Mesenchymal stem cell (in vitro differentiated cells and primary cell): ENCODE data around the gene RAP1GAP.

Experiments
- DNase-seq: peaks from one replicate; pipeline ENCODE4 v3.0.0-alpha.2; 2013
- H2AFZ ChIP-seq: one replicate; pipeline ENCODE4 v1.6.1; 2013; ENCODE audit warnings: low read depth, mild to moderate bottlenecking, control low read depth, inconsistent platforms, low read length, moderate library complexity
- H2AK5ac ChIP-seq: 2 replicates; pipeline ENCODE4 v1.6.1; 2013; ENCODE audit warnings: low read length, moderate library complexity, mild to moderate bottlenecking, inconsistent platforms; ENCODE audit not compliant: severe bottlenecking
- H2BK120ac ChIP-seq: one replicate; pipeline ENCODE4 v1.6.1; 2013; ENCODE audit warnings: low read depth, mild to moderate bottlenecking, inconsistent platforms, low read length, moderate library complexity
- H2BK12ac ChIP-seq, 2 experiments: one replicate each; pipeline ENCODE4 v1.6.1; 2013; ENCODE audit warnings: inconsistent platforms in 2 of 2, low read length in 2 of 2, mild to moderate bottlenecking in 2 of 2, moderate library complexity in 2 of 2, control low read depth in 1 of 2
- H2BK15ac ChIP-seq: one replicate; pipeline ENCODE4 v1.6.1; 2013; ENCODE audit warnings: mild to moderate bottlenecking, low read depth, inconsistent platforms; ENCODE audit not compliant: poor library complexity, severe bottlenecking
- H2BK5ac ChIP-seq: 2 replicates; pipeline ENCODE4 v1.6.1; 2013; ENCODE audit warnings: low read depth, mild to moderate bottlenecking, low read length, control low read depth, inconsistent platforms; ENCODE audit not compliant: poor library complexity, severe bottlenecking
- H3K14ac ChIP-seq, 2 experiments: one replicate each; pipeline ENCODE4 v1.6.1; 2013; ENCODE audit warnings: inconsistent platforms in 2 of 2, low read length in 2 of 2, control low read depth in 1 of 2, mild to moderate bottlenecking in 1 of 2, moderate library complexity in 1 of 2
- H3K18ac ChIP-seq, 2 experiments: one replicate each; pipeline ENCODE4 v1.6.1; 2013; ENCODE audit warnings: inconsistent platforms in 2 of 2, low read length in 2 of 2, control low read depth in 1 of 2, low read depth in 1 of 2, mild to moderate bottlenecking in 1 of 2
- H3K23ac ChIP-seq, 2 experiments: one replicate each; pipeline ENCODE4 v1.6.1; 2013; ENCODE audit warnings: inconsistent platforms in 2 of 2, low read length in 2 of 2, mild to moderate bottlenecking in 2 of 2, moderate library complexity in 2 of 2, control low read depth in 1 of 2
- H3K27ac ChIP-seq: 2 replicates; pipeline ENCODE4 v1.5.1; 2013; ENCODE audit warnings: mild to moderate bottlenecking, moderate library complexity, low read length, control low read depth, inconsistent platforms; ENCODE audit not compliant: poor library complexity, severe bottlenecking
- H3K27me3 ChIP-seq, 2 experiments: 2 replicates each; pipeline versions ENCODE4 v1.6.1 to v1.7.0; 2013; ENCODE audit warnings: low read length in 2 of 2, mild to moderate bottlenecking in 2 of 2, moderate library complexity in 2 of 2, control low read depth in 1 of 2, inconsistent platforms in 1 of 2; ENCODE audit not compliant: control insufficient read depth in 1 of 2, insufficient read depth in 1 of 2
- H3K36me3 ChIP-seq, 2 experiments: 2 replicates each; pipeline versions ENCODE4 v1.6.1 to v1.7.0; 2013; ENCODE audit warnings: low read length in 2 of 2, control low read depth in 1 of 2, inconsistent platforms in 1 of 2, low read depth in 1 of 2, mild to moderate bottlenecking in 1 of 2; ENCODE audit not compliant: insufficient read depth in 2 of 2, control insufficient read depth in 1 of 2
- H3K4ac ChIP-seq, 2 experiments: one replicate each; pipeline ENCODE4 v1.6.1; 2013; ENCODE audit warnings: inconsistent platforms in 2 of 2, low read length in 2 of 2, mild to moderate bottlenecking in 2 of 2, moderate library complexity in 2 of 2, control low read depth in 1 of 2, low read depth in 1 of 2
- H3K4me1 ChIP-seq: 2 replicates; pipeline ENCODE4 v1.6.1; 2013; ENCODE audit warnings: low read depth, low read length, control low read depth; ENCODE audit not compliant: control insufficient read depth, insufficient read depth
- H3K4me2 ChIP-seq: 2 replicates; pipeline ENCODE4 v1.6.1; 2013; ENCODE audit warnings: low read length, mild to moderate bottlenecking, inconsistent platforms; ENCODE audit not compliant: poor library complexity, severe bottlenecking
- H3K4me3 ChIP-seq, 2 experiments: 2 replicates each; pipeline versions ENCODE4 v1.5.1 to v1.7.0; 2013; ENCODE audit warnings: low read length in 2 of 2, mild to moderate bottlenecking in 2 of 2, control low read depth in 1 of 2, low read depth in 1 of 2; ENCODE audit not compliant: insufficient read depth in 1 of 2
- H3K79me1 ChIP-seq: replicated peaks from 2 replicates; pipeline ENCODE4 v1.6.1; 2013; ENCODE audit warnings: mild to moderate bottlenecking, control low read depth, low read length, inconsistent platforms; ENCODE audit not compliant: poor library complexity, severe bottlenecking
- H3K9ac ChIP-seq: 2 replicates; pipeline ENCODE4 v1.7.0; 2013; ENCODE audit warnings: mild to moderate bottlenecking, low read length, moderate library complexity
- H3K9me3 ChIP-seq: 2 replicates; pipeline ENCODE4 v1.7.0; 2013; ENCODE audit warnings: mild to moderate bottlenecking, low read length; ENCODE audit not compliant: control insufficient read depth
- H4K8ac ChIP-seq: one replicate; pipeline ENCODE4 v1.6.1; 2013; ENCODE audit warnings: inconsistent platforms, mild to moderate bottlenecking, low read length, moderate library complexity
- H4K91ac ChIP-seq: one replicate; pipeline ENCODE4 v1.6.1; 2013; ENCODE audit warnings: mild to moderate bottlenecking, low read length, inconsistent platforms
- WGBS: methylation state at CpG from one replicate; pipeline ENCODE4 v1.1.7; 2013; ENCODE audit warnings: mixed read lengths; 5-methylcytosine and 5-hydroxymethylcytosine counted together

RAP1GAP gene

DNA sequence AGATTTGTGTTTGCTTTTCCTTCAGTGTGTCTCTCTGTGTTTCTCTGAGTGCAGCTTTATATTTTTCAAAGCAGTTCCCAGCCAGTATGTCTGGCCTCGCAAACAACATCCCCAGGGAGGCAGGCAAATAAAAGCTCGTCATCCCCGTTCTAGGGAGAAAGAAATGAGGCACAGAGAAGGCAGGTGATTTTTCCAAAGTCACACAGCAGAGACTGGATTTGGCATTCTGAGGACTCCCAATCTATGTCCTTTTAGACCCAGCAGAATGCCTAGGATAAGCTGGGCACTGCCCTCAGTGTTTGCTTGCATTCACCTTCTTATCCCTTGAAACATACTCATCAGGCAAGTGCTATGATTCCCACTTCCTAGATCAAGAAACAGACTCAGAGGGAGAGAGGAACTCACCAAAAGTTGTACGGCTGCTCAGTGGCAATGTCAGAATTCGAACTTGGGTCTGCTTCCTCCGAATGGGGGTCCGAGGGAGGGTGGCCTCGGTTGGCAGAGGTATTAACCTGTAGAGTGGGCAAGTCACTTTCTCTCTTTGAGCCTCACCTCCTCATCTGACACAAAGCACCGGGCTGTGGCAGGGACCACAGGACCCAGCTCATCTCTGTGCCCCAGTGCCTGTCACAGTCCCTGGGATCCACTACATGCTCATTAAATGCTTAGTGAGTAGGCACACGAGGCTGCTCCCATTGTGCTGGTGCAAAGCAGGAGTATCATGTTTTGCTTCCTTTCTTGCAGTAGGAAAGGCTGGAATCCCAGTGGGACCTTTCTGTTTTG, 4.2 kb downstream of the RAP1GAP start:
- H3K79me1 ChIP-seq = no peaks in the 10 kb centered on the region
- no peak overlapping the region for H3K27ac ChIP-seq
- 72% methylated on average over 10 of the region's 10 CpGs for WGBS
- no peak overlapping the region for H4K91ac ChIP-seq
- no peak overlapping the region for H3K4ac ChIP-seq
- no peak overlapping the region for H3K9ac ChIP-seq
- no peak overlapping the region for H2BK5ac ChIP-seq
- H2BK15ac ChIP-seq = no peak overlapping the region
- H2BK12ac ChIP-seq = no peak overlapping the region
- no peak overlapping the region for H2BK120ac ChIP-seq
- H3K23ac ChIP-seq = no peak overlapping the region
- H3K9me3 ChIP-seq = no peaks in the 10 kb centered on the region
- no peak overlapping the region for H2AK5ac ChIP-seq
- H3K18ac ChIP-seq = no peak overlapping the region
- no peak overlapping the region for H3K14ac ChIP-seq
- H2AFZ ChIP-seq = no peak overlapping the region
- H3K36me3 ChIP-seq = no peaks in the 10 kb centered on the region
- H3K4me3 ChIP-seq = no peak overlapping the region
- DNase-seq = no peak
- H4K8ac ChIP-seq = no peak overlapping the region
- no peak overlapping the region for H3K4me2 ChIP-seq
- peaks cover 18% of the 10 kb centered on the region for H3K4me1 ChIP-seq
- peaks cover 77 to 93% of the 10 kb centered on the region in 2 experiments for H3K27me3 ChIP-seq

DNA sequence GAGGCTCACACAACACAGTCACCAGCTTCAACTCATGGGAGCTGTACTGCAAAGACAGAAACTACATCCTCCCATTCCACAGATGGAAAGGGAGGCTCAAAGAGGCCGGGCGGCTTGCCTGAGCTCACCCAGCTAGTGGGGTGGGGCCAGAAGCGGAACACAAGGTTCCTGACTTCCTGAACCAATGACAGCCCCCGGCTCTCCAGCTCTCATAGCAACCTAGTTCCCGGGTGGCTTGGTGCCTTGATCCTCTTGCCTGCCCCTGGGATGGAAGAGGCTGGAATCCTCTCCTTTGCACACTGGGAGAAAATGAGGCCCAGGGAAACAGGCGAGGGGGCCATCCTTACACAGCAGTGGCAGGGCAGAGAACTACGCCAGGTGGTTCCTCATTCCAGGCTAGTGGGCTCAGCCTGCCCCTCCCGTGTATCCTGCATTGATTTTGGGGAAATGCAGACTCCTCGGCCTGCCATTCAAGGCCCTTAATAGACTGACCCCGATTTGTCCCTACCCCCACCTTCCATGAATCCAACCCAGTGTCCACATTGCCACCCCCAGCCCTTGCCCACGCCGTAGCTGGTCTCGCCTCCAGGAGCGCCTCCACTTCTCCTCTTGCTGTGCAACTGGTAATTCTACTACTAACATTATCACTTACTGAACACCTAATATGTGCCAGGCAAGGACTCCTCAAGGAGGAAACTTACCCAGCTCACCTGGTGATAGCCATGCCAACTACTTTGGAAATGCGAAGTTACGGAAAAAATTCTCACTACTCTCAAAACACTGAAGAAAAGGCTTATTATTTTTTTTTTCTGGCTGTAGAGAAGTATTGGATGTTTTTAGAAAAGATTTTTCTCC, 5.0 kb downstream of the RAP1GAP start:
- Histone ChIP-seq H3K27ac (no peak overlapping the region), H2BK12ac (no peak overlapping the region), H3K27me3 (peaks cover 78 to 93% of the 10 kb centered on the region in 2 experiments), H3K23ac (no peak overlapping the region), H3K4me3 (no peak overlapping the region), H3K14ac (no peak overlapping the region), H2BK15ac (no peak overlapping the region), H4K8ac (no peak overlapping the region), H3K36me3 (no peaks in the 10 kb centered on the region), H3K4me2 (no peak overlapping the region), H3K9me3 (no peaks in the 10 kb centered on the region), H3K79me1 (no peaks in the 10 kb centered on the region), H3K18ac (no peak overlapping the region), H2AK5ac (no peak overlapping the region), H3K9ac (no peak overlapping the region), H4K91ac (no peak overlapping the region), H2BK5ac (no peak overlapping the region), H3K4me1 (peaks cover 17% of the 10 kb centered on the region), H2BK120ac (no peak overlapping the region), H3K4ac (no peak overlapping the region), H2AFZ (no peak overlapping the region)
- 69% methylated on average over 14 of the region's 16 CpGs for WGBS
- DNase-seq = no peak

DNA sequence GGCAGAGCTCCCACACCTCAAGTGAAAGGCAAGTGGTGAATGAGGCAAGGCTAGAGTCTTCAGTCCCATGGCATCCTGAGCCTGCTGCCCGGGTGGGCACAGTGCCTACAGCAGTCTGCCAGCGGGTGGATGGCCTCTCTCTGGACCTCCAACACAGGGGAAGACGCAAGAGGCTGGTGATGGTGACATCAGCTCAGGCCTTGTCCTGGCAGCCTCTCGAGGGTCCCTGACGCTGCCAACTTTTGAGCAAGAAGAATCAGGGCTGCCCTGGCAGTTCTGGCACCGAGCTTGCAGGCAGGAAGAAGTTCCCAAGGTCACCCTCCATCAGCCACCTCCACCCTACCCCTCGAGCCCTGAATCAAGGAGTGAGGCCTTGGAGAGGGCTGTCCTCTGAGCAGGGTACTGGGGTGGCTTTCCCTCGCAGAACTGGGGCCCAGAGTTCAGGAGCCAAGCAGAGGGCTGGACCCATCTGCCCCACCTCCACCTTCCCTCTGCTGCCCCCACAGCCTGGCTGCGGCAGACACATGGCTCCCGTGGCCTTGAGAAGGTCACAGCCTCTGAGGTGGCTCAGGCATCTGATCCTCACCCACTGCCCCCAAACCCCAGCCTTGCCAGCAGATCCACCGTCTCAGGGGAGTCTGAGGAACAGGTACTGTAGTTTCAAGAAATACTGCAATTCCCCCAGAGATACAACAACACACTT, 5.8 kb downstream of the RAP1GAP start:
- Histone ChIP-seq H3K4me3 (no peak overlapping the region), H3K4me2 (no peak overlapping the region), H3K4me1 (peaks cover 10% of the 10 kb centered on the region), H3K79me1 (no peaks in the 10 kb centered on the region), H2AFZ (no peak overlapping the region), H4K91ac (no peak overlapping the region), H2AK5ac (no peak overlapping the region), H2BK5ac (no peak overlapping the region), H3K9ac (no peak overlapping the region), H2BK15ac (no peak overlapping the region), H2BK120ac (no peak overlapping the region), H3K27me3 (peaks cover 70 to 88% of the 10 kb centered on the region in 2 experiments), H3K9me3 (no peaks in the 10 kb centered on the region), H4K8ac (no peak overlapping the region), H3K23ac (peak overlapping the region in 1 of 2 experiments; percentile 9), H3K36me3 (no peaks in the 10 kb centered on the region), H2BK12ac (no peak overlapping the region), H3K18ac (no peak overlapping the region), H3K14ac (no peak overlapping the region), H3K27ac (no peak overlapping the region), H3K4ac (no peak overlapping the region)
- no peak for DNase-seq
- WGBS = 76% methylated on average over 9 of the region's 11 CpGs
